Activated B cell treated with CpG ODN at 0.5 μM for 24 hours (primary cell): ENCODE results near the gene MCTS1. TPM values are rescaled to one million over a fixed set of nuclear protein-coding genes. Genes with fewer than 3 reads are reported as not detected.
A peak's percentile ranks its signal among the peaks of the same experiment; 100 is the strongest.

Source experiments
- ATAC-seq: fragments of 200-7000 bp; cut with Tn5 transposase; one replicate; pipeline ENCODE4 v1.10.0; 2021; ENCODE audit warnings: low read depth, mild to moderate bottlenecking, moderate library complexity
- CTCF ChIA-PET: fragments of 350-600 bp; sonication (Branson Sonifier 250); formaldehyde crosslinking; loops from one replicate; lab custom pipeline; 2021; ENCODE audit warnings: antibody characterized with exemption; lab: Charles Lee
- POLR2A ChIA-PET: fragments of 350-600 bp; sonication (Branson Sonifier 250); formaldehyde crosslinking; loops from one replicate; lab custom pipeline; 2021; ENCODE audit warnings: antibody characterized with exemption; lab: Charles Lee
- DNase-seq: peaks from one replicate; pipeline ENCODE4 v3.0.0; 2022
- H3K27ac Mint-ChIP-seq: one replicate; pipeline ENCODE4 v1.8.0; 2020; ENCODE audit warnings: mixed read lengths
- H3K27me3 Mint-ChIP-seq: one replicate; pipeline ENCODE4 v1.8.0; 2021; ENCODE audit warnings: mixed read lengths
- H3K36me3 Mint-ChIP-seq: one replicate; pipeline ENCODE4 v1.8.0; 2021; ENCODE audit warnings: low read depth, mixed read lengths
- H3K4me1 Mint-ChIP-seq: one replicate; pipeline ENCODE4 v1.8.0; 2021; ENCODE audit warnings: mixed read lengths
- H3K4me3 Mint-ChIP-seq: one replicate; pipeline ENCODE4 v1.8.0; 2020; ENCODE audit warnings: mild to moderate bottlenecking, mixed read lengths
- H3K9me3 Mint-ChIP-seq: one replicate; pipeline ENCODE4 v1.8.0; 2020; ENCODE audit warnings: mixed read lengths
- CTCF ChIP-seq: fragments of 200-600 bp; IDR thresholded peaks from one replicate; pipeline ENCODE4 v1.8.0; 2022; ENCODE audit warnings: antibody characterized with exemption, mild to moderate bottlenecking
- intact Hi-C: fragments of 100-400 bp; cut with micrococcal nuclease; formaldehyde crosslinking; loops from one replicate; pipeline ENCODE4 v1.15.1; 2024
- total RNA-seq: library from RNA; stranded (reverse); gene quantifications from 2 replicates; pipeline ENCODE4 v1.2.3, GENCODE V29; 2022

MCTS1 gene
- total RNA-seq, 1 donor from 2014 or later, result 45.1 TPM

GRCh38 chrX:120575379-120576114 is 28.4 kb upstream of the MCTS1 start:
- Mint-ChIP-seq H3K9me3 (no peaks in the 10 kb centered on the region), H3K36me3 (no peaks in the 10 kb centered on the region), H3K27ac (no peak overlapping the region), H3K27me3 (no peaks in the 10 kb centered on the region), H3K4me3 (no peak overlapping the region), H3K4me1 (peaks cover 3% of the 10 kb centered on the region)
- ATAC-seq, result no peak
- no peak for TF ChIP-seq CTCF
- POLR2A ChIA-PET, result no interaction called here
- DNase-seq, result no peak
- intact Hi-C loops, result no loop called here
- CTCF ChIA-PET, result no interaction called here

- TF ChIP-seq CTCF, result no peak
- Mint-ChIP-seq H3K36me3 (no peaks in the 10 kb centered on the region), H3K27me3 (no peaks in the 10 kb centered on the region), H3K9me3 (no peaks in the 10 kb centered on the region), H3K4me3 (no peak overlapping the region), H3K4me1 (no peaks in the 10 kb centered on the region), H3K27ac (no peak overlapping the region)
- CTCF ChIA-PET, result no interaction called here
- DNase-seq (no peak), ATAC-seq (no peak)
- intact Hi-C loops, result no loop called here
- POLR2A ChIA-PET, result no interaction called here
These were observed 18.2 kb upstream of the MCTS1 start for GRCh38 chrX:120585702-120586101.

- ATAC-seq (peak; percentile 55), DNase-seq (no peak)
- Mint-ChIP-seq H3K4me3 (peak overlapping the region; percentile 93), H3K9me3 (no peaks in the 10 kb centered on the region), H3K4me1 (peaks cover 8% of the 10 kb centered on the region), H3K27ac (peak overlapping the region; percentile 94), H3K27me3 (no peaks in the 10 kb centered on the region), H3K36me3 (peaks cover 27% of the 10 kb centered on the region)
- ChIA-PET POLR2A (interaction anchor here (0.7 to 3.8 kb wide), 14 partner anchors 21 to 354 kb away, joined by 3 to 139 read pairs (median 6); partner anchors contain the start of genes C1GALT1C1, CUL4B and ZBTB33), CTCF (no interaction called here)
- intact Hi-C loops, result loop anchor here (1.0 to 2.0 kb wide), 3 partner anchors 26 to 68 kb away; partner anchors contain the start of gene C1GALT1C1
- no peak for TF ChIP-seq CTCF
These were observed 471 bp downstream of the MCTS1 start for GRCh38 chrX:120604361-120604782.

GRCh38 chrX:120612086-120612485 is 8.2 kb downstream of the MCTS1 start:
- POLR2A ChIA-PET, result no interaction called here

More at GRCh38 chrX:120612086-120612485, 8.2 kb downstream of the MCTS1 start:
- Mint-ChIP-seq H3K27ac (no peak overlapping the region), H3K27me3 (no peaks in the 10 kb centered on the region), H3K36me3 (peaks cover 48% of the 10 kb centered on the region), H3K4me1 (peaks cover 3% of the 10 kb centered on the region), H3K4me3 (no peak overlapping the region), H3K9me3 (no peaks in the 10 kb centered on the region)
- TF ChIP-seq CTCF, result no peak
- intact Hi-C loops, result no loop called here
- ATAC-seq (no peak), DNase-seq (no peak)
- CTCF ChIA-PET, result no interaction called here
